ENCODE data around the gene ACACB.

Gene ACACB

DNA sequence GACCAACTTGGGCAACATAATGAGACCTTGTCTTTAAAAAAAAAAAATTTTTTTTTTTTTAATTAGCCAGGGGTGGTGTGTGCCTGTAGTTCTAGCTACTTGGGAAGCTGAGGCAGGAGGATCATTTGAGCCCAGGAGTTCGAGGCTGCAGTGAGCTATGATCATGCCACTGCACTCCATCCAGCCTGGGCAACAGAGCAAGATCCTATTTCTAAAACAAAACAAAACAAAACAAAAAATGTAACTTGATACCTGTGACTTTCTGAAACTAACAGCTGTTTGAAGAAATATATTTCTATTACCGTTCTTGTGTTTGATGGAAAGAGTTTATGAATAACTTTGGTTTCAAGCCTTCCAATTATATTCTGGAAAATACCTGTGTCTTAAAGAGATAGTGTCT is 1.7 kb upstream of the ACACB start:
- CTCF ChIA-PET: interaction anchor here (1.2 to 3.3 kb wide), 3 partner anchors 14 to 280 kb away, joined by 3 to 14 read pairs (median 4); no protein-coding TSS in a partner anchor
- POLR2A ChIA-PET: no interaction called here
- no peak for DNase-seq (ENCODE audit: extremely low spot score)
- TF ChIP-seq, protein P1, sequence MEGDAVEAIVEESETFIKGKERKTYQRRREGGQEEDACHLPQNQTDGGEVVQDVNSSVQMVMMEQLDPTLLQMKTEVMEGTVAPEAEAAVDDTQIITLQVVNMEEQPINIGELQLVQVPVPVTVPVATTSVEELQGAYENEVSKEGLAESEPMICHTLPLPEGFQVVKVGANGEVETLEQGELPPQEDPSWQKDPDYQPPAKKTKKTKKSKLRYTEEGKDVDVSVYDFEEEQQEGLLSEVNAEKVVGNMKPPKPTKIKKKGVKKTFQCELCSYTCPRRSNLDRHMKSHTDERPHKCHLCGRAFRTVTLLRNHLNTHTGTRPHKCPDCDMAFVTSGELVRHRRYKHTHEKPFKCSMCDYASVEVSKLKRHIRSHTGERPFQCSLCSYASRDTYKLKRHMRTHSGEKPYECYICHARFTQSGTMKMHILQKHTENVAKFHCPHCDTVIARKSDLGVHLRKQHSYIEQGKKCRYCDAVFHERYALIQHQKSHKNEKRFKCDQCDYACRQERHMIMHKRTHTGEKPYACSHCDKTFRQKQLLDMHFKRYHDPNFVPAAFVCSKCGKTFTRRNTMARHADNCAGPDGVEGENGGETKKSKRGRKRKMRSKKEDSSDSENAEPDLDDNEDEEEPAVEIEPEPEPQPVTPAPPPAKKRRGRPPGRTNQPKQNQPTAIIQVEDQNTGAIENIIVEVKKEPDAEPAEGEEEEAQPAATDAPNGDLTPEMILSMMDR (IDR thresholded peaks at IDR 0.05; ENCODE audit: control extremely low read depth, extremely low read depth, low read depth, missing control alignments): no peak

DNA sequence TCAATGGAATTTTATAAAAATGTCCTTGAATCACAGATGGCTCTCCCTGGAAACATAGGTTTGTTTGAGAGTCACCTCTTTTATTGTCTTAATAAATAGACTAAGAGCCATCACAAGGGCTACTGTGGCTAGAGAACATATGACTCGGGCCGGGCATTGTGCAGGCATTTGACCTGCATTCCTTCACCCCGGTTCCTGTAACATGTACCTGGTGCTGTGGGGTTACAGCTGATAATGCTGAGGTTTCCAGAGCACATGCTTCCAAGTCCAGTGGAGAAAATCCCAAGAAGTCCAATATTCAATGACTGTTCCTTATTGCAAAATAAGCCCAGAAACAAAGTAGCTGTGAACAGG is 1.0 kb upstream of the ACACB start:
- ChIA-PET POLR2A (no interaction called here), CTCF (interaction anchor here (1.2 to 1.4 kb wide), 2 partner anchors 14 to 279 kb away, joined by 3 to 4 read pairs; no protein-coding TSS in a partner anchor)
- TF ChIP-seq, protein P1 (IDR thresholded peaks at IDR 0.05; ENCODE audit: control extremely low read depth, extremely low read depth, low read depth, missing control alignments): no peak
- no peak for DNase-seq (ENCODE audit: extremely low spot score)

DNA sequence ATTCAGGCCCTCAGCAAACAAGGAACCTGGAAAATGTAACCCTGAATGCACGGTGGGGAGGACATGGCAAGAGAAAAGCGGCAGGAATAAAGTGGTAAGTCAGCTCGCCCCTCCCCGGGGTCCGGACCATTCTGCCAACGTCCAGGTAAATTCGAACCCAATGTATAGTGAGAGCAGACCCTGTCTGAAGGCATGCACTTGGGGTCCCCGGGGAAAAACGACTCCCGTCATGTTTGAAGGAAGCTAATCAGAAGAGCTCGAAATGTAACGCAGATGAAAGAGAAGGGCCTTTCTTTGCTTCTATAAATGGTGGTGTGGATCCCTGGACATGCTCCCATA is 193 bp downstream of the ACACB start:
- POLR2A ChIA-PET: no interaction called here

DNA sequence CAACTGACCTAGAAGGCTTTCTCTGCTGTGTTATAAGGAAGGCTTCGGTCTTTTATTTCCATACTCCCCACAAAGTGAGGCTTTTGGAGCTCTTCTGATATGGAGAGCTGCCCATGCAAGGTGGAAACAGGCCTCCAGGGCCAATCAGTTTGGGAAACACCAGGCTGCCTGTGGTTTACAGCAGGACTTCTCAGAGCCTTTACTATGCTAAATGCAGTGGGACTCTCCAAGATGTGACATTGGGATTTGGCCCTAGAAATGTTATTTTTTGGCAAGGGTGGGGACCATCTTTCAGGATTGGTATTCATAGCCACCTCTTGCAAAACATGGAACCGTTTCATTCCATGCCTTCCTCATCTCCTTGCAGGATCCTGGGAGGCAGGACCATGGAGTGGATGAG is 3.7 kb downstream of the ACACB start:
- CTCF ChIA-PET: interaction anchor here (1.5 to 5.0 kb wide), 2 partner anchors 9 to 18 kb away, joined by 4 to 25 read pairs; no protein-coding TSS in a partner anchor
- DNase-seq (ENCODE audit: extremely low spot score): no peak
- POLR2A ChIA-PET: no interaction called here
- TF ChIP-seq, protein P1 (IDR thresholded peaks at IDR 0.05; ENCODE audit: control extremely low read depth, extremely low read depth, low read depth, missing control alignments): no peak

More for the DNA sequence above, 193 bp downstream of the ACACB start:
- DNase-seq (ENCODE audit: extremely low spot score): no peak
- TF ChIP-seq, protein P1 (IDR thresholded peaks at IDR 0.05; ENCODE audit: control extremely low read depth, extremely low read depth, low read depth, missing control alignments): no peak
- CTCF ChIA-PET: interaction anchor here (0.7 kb wide), 1 partner anchor 269 kb away, joined by 4 read pairs; no protein-coding TSS in a partner anchor

DNA sequence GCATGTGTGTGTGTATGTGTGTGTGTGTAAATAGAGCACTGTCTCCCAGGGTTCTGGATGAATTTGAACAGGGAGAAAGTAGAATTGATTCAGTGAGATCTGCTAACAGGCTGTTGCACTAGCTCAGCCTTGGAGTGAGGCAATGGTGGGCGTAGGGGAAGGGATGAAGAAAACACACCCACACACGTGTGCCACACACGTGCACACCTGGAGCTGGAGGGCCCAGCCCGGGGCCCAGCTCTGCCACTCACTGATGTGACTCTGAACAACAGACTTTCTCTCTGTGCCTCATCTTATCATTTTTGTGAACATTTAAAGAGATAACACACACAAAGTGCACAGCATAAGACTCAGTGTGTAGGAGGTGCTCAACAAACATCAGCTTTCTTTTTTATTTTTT is 4.2 kb downstream of the ACACB start:
- TF ChIP-seq, protein P1 (IDR thresholded peaks at IDR 0.05; ENCODE audit: control extremely low read depth, extremely low read depth, low read depth, missing control alignments): no peak
- POLR2A ChIA-PET: interaction anchor here (0.5 kb wide), 1 partner anchor 21 kb away, joined by 4 read pairs; no protein-coding TSS in a partner anchor
- DNase-seq (ENCODE audit: extremely low spot score): no peak
- CTCF ChIA-PET: interaction anchor here (1.5 to 5.0 kb wide), 2 partner anchors 9 to 18 kb away, joined by 4 to 25 read pairs; no protein-coding TSS in a partner anchor

DNA sequence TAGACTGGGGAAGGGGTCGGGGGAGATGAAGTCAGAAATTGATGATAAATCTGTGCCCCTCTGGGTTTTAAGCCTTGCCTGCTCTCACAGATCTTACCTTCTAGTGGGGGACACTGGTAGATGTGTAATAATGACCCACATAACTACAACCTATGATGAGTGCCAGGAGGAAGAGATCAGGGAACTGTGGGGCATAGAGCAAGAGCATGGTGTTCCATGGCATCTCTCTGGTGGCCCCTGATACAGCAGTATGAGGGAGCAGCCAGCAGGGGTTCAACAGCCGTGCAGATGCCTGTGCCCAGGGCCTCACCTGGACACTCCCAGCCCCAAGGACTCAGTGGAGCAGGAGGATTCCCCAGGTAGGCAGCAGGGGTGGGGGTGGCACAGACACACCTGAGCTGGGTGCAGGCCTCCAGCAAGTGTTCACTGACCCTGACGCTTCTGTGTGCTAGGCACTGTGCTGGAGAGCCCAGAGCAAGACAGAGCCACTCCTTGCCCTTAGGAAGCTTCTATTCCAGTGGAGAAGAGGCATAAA is 5.0 kb downstream of the ACACB start:
- POLR2A ChIA-PET: no interaction called here
- CTCF ChIA-PET: interaction anchor here (5.0 kb wide), 1 partner anchor 10 kb away, joined by 25 read pairs; no protein-coding TSS in a partner anchor
- TF ChIP-seq, protein P1 (IDR thresholded peaks at IDR 0.05; ENCODE audit: control extremely low read depth, extremely low read depth, low read depth, missing control alignments): no peak
- DNase-seq (ENCODE audit: extremely low spot score): no peak
